B cell (primary cell): ENCODE results near the gene MVB12B. TPM values are rescaled to one million over a fixed set of nuclear protein-coding genes. Genes with fewer than 3 reads are reported as not detected.

Experiments
- polyA plus RNA-seq: library from polyadenylated mRNA; depleted of rRNA; stranded (reverse); fragments of >200 nt; gene quantifications from 2 replicates; pipeline ENCODE4 v1.2.3, GENCODE V29; 2012
- small RNA-seq: library from RNA; depleted of rRNA; stranded (forward); fragments of <200 nt; gene quantifications from one replicate; pipeline ENCODE3, GENCODE V24; 2012; ENCODE audit warnings: low replicate concordance, low read depth; ENCODE audit not compliant: insufficient read length
- total RNA-seq, 2 donors: library from RNA; stranded (reverse); fragments of 120-200 nt in 1 of 2; gene quantifications; 1 replicate in 1 of 2; 2 replicates in 1 of 2; pipeline versions ENCODE4 v1.2.3 to v1.2.4, GENCODE V29; 2013 to 2022

MVB12B gene
- total and polyA plus RNA-seq, 2 donors (not counting 1 experiment from before 2014, with no cell fraction given) = 1.2 to 9.8 TPM

Small RNAs within 50 kb of the gene (small RNA-seq; reads per million reads assigned to genes)
- 1.3 reads per million for gene RF00108
